B cell (primary cell): ENCODE measurements around the gene PNLDC1. TPM values are rescaled to one million over a fixed set of nuclear protein-coding genes. Genes with fewer than 3 reads are reported as not detected.
"Not testable (repeated sequence)": the region's sequence is repeated elsewhere in the genome, so short reads cannot be mapped to it uniquely, and the experiment has no call there.

ENCODE experiments used
- ATAC-seq: fragments of 200-7000 bp; cut with Tn5 transposase; one replicate; pipeline ENCODE4 v1.10.0; 2021; ENCODE audit warnings: low read depth, mild to moderate bottlenecking, moderate number of reproducible peaks, moderate library complexity
- CTCF ChIA-PET: fragments of 350-600 bp; sonication (Branson Sonifier 250); formaldehyde crosslinking; loops from one replicate; lab custom pipeline; 2021; ENCODE audit warnings: antibody characterized with exemption, inconsistent platforms; lab: Charles Lee
- POLR2A ChIA-PET: fragments of 350-600 bp; sonication (Branson Sonifier 250); formaldehyde crosslinking; loops from one replicate; lab custom pipeline; 2021; ENCODE audit warnings: antibody characterized with exemption; lab: Charles Lee
- DNase-seq: peaks from one replicate; pipeline ENCODE4 v3.0.0; 2013
- H2AFZ ChIP-seq: 2 replicates; pipeline ENCODE4 v1.6.1; 2012; ENCODE audit warnings: mild to moderate bottlenecking, low read depth, low read length; ENCODE audit not compliant: insufficient read depth, poor library complexity, severe bottlenecking
- H3K27ac ChIP-seq, 2 donors: 1 replicate in 1 of 2; 2 replicates in 1 of 2; pipeline ENCODE4 v1.5.1; 2012 to 2013; ENCODE audit warnings: low read length in 2 of 2, mild to moderate bottlenecking in 2 of 2, moderate library complexity in 1 of 2
- H3K27me3 ChIP-seq, 4 experiments: fragments of 200-600 bp in 1 of 4; sonication (generic) in 1 of 4; replicated peaks in 1 of 4; 1 replicate in 2 of 4; 2 replicates in 2 of 4; pipeline versions ENCODE4 v1.6.1 to v1.7.0; 2013 to 2016; ENCODE audit warnings: low read length in 3 of 4, mild to moderate bottlenecking in 2 of 4, mixed read lengths in 1 of 4, moderate library complexity in 1 of 4; ENCODE audit not compliant: insufficient read depth in 4 of 4, control insufficient read depth in 3 of 4; ENCODE audit errors: control extremely low read depth in 1 of 4
- H3K36me3 ChIP-seq, 2 experiments: replicated peaks in 1 of 2; 1 replicate in 1 of 2; 2 replicates in 1 of 2; pipeline versions ENCODE4 v1.6.1 to v1.7.1; 2013; ENCODE audit warnings: low read length in 1 of 2; ENCODE audit not compliant: insufficient read depth in 2 of 2, control insufficient read depth in 1 of 2; ENCODE audit errors: control extremely low read depth in 1 of 2, extremely low read depth in 1 of 2
- H3K4me1 ChIP-seq, 2 donors: fragments of 200-600 bp in 1 of 2; sonication (generic) in 1 of 2; 1 replicate in 1 of 2; 2 replicates in 1 of 2; pipeline versions ENCODE4 v1.5.1 to v1.6.1; 2013 to 2017; ENCODE audit warnings: low read length in 2 of 2; ENCODE audit not compliant: control insufficient read depth in 2 of 2, insufficient read depth in 2 of 2
- H3K4me2 ChIP-seq: replicated peaks from 2 replicates; pipeline ENCODE3; 2012; ENCODE audit warnings: mild to moderate bottlenecking, low read depth, low read length; ENCODE audit not compliant: poor library complexity, severe bottlenecking
- H3K4me3 ChIP-seq, 5 experiments: fragments of 200-600 bp in 1 of 5; sonication (generic) in 1 of 5; 1 replicate in 3 of 5; 2 replicates in 2 of 5; pipeline versions ENCODE4 v1.5.1 to v1.7.0; 2011 to 2016; ENCODE audit warnings: low read length in 4 of 5, mild to moderate bottlenecking in 4 of 5, low read depth in 2 of 5, control low read depth in 1 of 5, moderate library complexity in 1 of 5; ENCODE audit not compliant: insufficient read depth in 1 of 5; ENCODE audit errors: control extremely low read depth in 1 of 5, extremely low read depth in 1 of 5
- H3K79me2 ChIP-seq: fragments of 200-600 bp; sonication (generic); one replicate; pipeline ENCODE4 v1.6.0; 2016; ENCODE audit warnings: low read length; ENCODE audit not compliant: control insufficient read depth, insufficient read depth
- H3K9ac ChIP-seq: fragments of 200-600 bp; sonication (generic); 2 replicates; pipeline ENCODE4 v1.6.1; 2017; ENCODE audit warnings: mild to moderate bottlenecking, low read length, moderate library complexity
- H3K9me3 ChIP-seq, 3 donors: one replicate each; pipeline versions ENCODE4 v1.6.1 to v1.7.1; 2013; ENCODE audit warnings: low read length in 2 of 3; ENCODE audit not compliant: control insufficient read depth in 2 of 3, insufficient read depth in 1 of 3; ENCODE audit errors: control extremely low read depth in 1 of 3
- H4K20me1 ChIP-seq: 2 replicates; pipeline ENCODE4 v1.6.0; 2012; ENCODE audit warnings: mild to moderate bottlenecking, low read length; ENCODE audit not compliant: insufficient read depth, control insufficient read depth, poor library complexity, severe bottlenecking
- H3K27ac Mint-ChIP-seq: one replicate; pipeline ENCODE4 v1.8.0; 2021; ENCODE audit warnings: mixed read lengths
- H3K27me3 Mint-ChIP-seq: one replicate; pipeline ENCODE4 v1.8.0; 2021; ENCODE audit warnings: mixed read lengths
- H3K4me1 Mint-ChIP-seq: one replicate; pipeline ENCODE4 v1.8.0; 2021; ENCODE audit warnings: mixed read lengths
- H3K4me3 Mint-ChIP-seq: one replicate; pipeline ENCODE4 v1.8.0; 2021; ENCODE audit warnings: mixed read lengths
- H3K9me3 Mint-ChIP-seq: one replicate; pipeline ENCODE4 v1.8.0; 2022; ENCODE audit warnings: mixed read lengths; ENCODE audit not compliant: insufficient read depth
- CTCF ChIP-seq: fragments of 200-600 bp; IDR thresholded peaks from one replicate; pipeline ENCODE4 v1.8.0; 2022; ENCODE audit warnings: antibody characterized with exemption, mild to moderate bottlenecking
- EZH2 ChIP-seq: IDR thresholded peaks from 2 replicates; pipeline ENCODE4 v1.6.1; 2012; ENCODE audit warnings: borderline replicate concordance, low read depth, mild to moderate bottlenecking, moderate library complexity, low read length; ENCODE audit not compliant: insufficient read depth, poor library complexity, severe bottlenecking
- WGBS: methylation state at CpG from one replicate; pipeline ENCODE4 v1.1.5; 2013; ENCODE audit warnings: missing lambda C conversion rate; ENCODE audit not compliant: insufficient coverage; 5-methylcytosine and 5-hydroxymethylcytosine counted together
- intact Hi-C: fragments of 100-400 bp; cut with micrococcal nuclease; formaldehyde crosslinking; loops from one replicate; pipeline ENCODE4 v1.10.0; 2022
- polyA plus RNA-seq: library from polyadenylated mRNA; depleted of rRNA; stranded (reverse); fragments of >200 nt; gene quantifications from 2 replicates; pipeline ENCODE4 v1.2.3, GENCODE V29; 2012
- total RNA-seq, 2 donors: library from RNA; stranded (reverse); fragments of 120-200 nt in 1 of 2; gene quantifications; 1 replicate in 1 of 2; 2 replicates in 1 of 2; pipeline versions ENCODE4 v1.2.3 to v1.2.4, GENCODE V29; 2013 to 2022

The PNLDC1 gene
- total and polyA plus RNA-seq, 2 donors (not counting 1 experiment from before 2014, with no cell fraction given): 0.13 to 0.71 TPM

DNA sequence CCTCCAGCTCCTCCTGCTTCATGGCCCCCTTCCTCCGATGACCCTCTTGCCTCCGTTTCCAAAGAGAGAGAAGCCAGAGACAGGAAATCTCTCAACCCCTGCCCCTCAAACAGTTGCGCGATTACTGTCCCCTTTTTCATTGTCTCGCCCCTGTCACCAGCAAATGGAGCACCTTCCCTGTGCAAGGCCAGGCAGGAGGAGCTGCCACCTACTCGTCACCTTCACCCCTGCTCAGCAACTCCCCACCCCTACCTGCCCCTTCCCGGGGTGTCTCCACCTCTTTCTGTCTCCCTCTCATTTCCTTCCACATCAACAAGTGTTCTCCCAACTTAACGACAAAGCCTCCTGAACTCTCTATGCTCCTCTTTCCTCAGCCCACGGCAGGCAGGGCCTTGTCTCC lies 13.7 kb downstream of the PNLDC1 start:
- no peaks in the 10 kb centered on the region for H3K79me2 ChIP-seq
- no peak overlapping the region for H3K4me2 ChIP-seq
- no peak overlapping the region for H3K4me3 ChIP-seq
- TF ChIP-seq EZH2: no peak
- TF ChIP-seq CTCF: no peak
- WGBS: 88% methylated on average over 9 of the region's 9 CpGs
- ChIA-PET POLR2A (no interaction called here), CTCF (interaction anchor here (0.5 kb wide), 1 partner anchor 200 kb away, joined by 4 read pairs; no protein-coding TSS in a partner anchor)
- no peaks in the 10 kb centered on the region for H3K9me3 ChIP-seq
- no peak overlapping the region for H3K27ac Mint-ChIP-seq
- H3K9me3 Mint-ChIP-seq: no peaks in the 10 kb centered on the region
- no peaks in the 10 kb centered on the region for H3K27me3 ChIP-seq
- H2AFZ ChIP-seq: no peak overlapping the region
- H3K27ac ChIP-seq: no peak overlapping the region
- H3K4me1 Mint-ChIP-seq: peaks cover 8% of the 10 kb centered on the region
- DNase-seq: no peak
- no peak overlapping the region for H3K4me3 Mint-ChIP-seq
- H3K27me3 Mint-ChIP-seq: no peaks in the 10 kb centered on the region
- H3K36me3 ChIP-seq: no peaks in the 10 kb centered on the region
- H4K20me1 ChIP-seq: no peaks in the 10 kb centered on the region
- ATAC-seq: no peak
- no peak overlapping the region for H3K9ac ChIP-seq
- no peaks in the 10 kb centered on the region for H3K4me1 ChIP-seq
- intact Hi-C loops: no loop called here

GRCh38 chr6:159815410-159815809 lies 15.3 kb downstream of the PNLDC1 start:
- ATAC-seq (no peak), DNase-seq (no peak)
- Histone ChIP-seq H3K4me3 (no peak overlapping the region), H3K27me3 (no peaks in the 10 kb centered on the region), H3K4me1 (peaks cover 7 to 12% of the 10 kb centered on the region in 2 donors), H4K20me1 (no peaks in the 10 kb centered on the region), H3K36me3 (no peaks in the 10 kb centered on the region), H3K9ac (no peak overlapping the region), H3K79me2 (no peaks in the 10 kb centered on the region), H2AFZ (no peak overlapping the region), H3K9me3 (no peaks in the 10 kb centered on the region), H3K27ac (no peak overlapping the region), H3K4me2 (no peak overlapping the region)
- H3K27ac Mint-ChIP-seq: no peak overlapping the region
- 97% methylated on average over 6 of the region's 6 CpGs for WGBS
- no peaks in the 10 kb centered on the region for H3K9me3 Mint-ChIP-seq
- ChIA-PET CTCF (no interaction called here), POLR2A (no interaction called here)
- no peak overlapping the region for H3K4me3 Mint-ChIP-seq
- intact Hi-C loops: no loop called here
- TF ChIP-seq CTCF (no peak), EZH2 (no peak)
- H3K27me3 Mint-ChIP-seq: no peaks in the 10 kb centered on the region
- H3K4me1 Mint-ChIP-seq: peaks cover 15% of the 10 kb centered on the region

GRCh38 chr6:159816775-159817174 lies 16.7 kb downstream of the PNLDC1 start:
- ATAC-seq, H3K4me3 Mint-ChIP-seq, H3K27me3 ChIP-seq, H3K27ac Mint-ChIP-seq, H3K27ac ChIP-seq, H3K4me3 ChIP-seq, intact Hi-C loops, CTCF ChIA-PET, DNase-seq, H3K27me3 Mint-ChIP-seq, H3K9ac ChIP-seq, H3K9me3 ChIP-seq, POLR2A ChIA-PET, H2AFZ ChIP-seq, H3K36me3 ChIP-seq, H3K79me2 ChIP-seq, H4K20me1 ChIP-seq, H3K4me2 ChIP-seq, H3K9me3 Mint-ChIP-seq: not testable (repeated sequence)
- peaks cover 18 to 23% of the 10 kb centered on the region in 2 donors for H3K4me1 ChIP-seq
- peaks cover 21% of the 10 kb centered on the region for H3K4me1 Mint-ChIP-seq
- WGBS: 97% methylated on average over 3 of the region's 3 CpGs
